NCI-H2107 treated with DMSO at 0.1 percent for 48 hours (cell line): Measurements from ENCODE around the gene FKBP15.

Experiments
- DNase-seq: peaks from one replicate; lab custom pipeline; 2025; ENCODE audit not compliant: unreplicated experiment; lab: John Stamatoyannopoulos, UW

The FKBP15 gene

DNA sequence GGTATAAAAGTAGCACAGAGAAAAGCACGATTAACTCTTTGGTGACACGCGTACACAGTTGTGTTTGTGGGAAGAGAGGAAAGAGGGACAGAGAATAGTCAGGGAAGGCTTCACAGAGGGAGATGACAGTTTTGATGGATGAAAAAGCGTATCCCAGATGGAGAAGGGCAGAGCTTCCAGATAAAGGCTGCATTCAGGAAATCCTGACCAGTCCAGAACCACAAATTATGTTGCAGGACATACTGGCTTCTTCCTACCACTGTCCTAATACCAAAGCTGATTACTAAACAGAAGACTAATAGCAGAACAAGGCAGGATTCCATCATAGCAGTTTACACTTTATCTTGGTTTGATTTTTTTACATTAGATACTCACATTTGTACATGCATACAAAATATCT is 35.8 kb downstream of the FKBP15 start:
- DNase-seq, result no peak

DNA sequence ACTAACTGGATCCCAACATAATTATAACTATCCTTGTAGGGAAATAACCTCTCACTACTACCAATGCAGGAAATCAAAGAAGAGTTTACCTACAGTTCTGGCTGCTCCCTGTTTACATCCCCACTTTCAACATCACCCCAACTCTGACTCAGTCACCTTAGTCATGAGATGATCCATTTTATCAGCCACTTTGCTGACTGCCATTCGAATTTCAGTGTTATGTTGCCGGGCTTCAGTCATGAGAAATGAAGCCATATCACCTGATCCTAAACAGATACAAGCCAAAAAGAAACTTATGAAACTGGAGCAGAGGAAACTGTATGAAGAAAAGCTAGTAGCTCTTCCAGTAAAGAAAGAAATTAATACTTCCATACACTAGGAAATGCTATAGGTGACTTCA is 36.5 kb downstream of the FKBP15 start:
- DNase-seq, result no peak

DNA sequence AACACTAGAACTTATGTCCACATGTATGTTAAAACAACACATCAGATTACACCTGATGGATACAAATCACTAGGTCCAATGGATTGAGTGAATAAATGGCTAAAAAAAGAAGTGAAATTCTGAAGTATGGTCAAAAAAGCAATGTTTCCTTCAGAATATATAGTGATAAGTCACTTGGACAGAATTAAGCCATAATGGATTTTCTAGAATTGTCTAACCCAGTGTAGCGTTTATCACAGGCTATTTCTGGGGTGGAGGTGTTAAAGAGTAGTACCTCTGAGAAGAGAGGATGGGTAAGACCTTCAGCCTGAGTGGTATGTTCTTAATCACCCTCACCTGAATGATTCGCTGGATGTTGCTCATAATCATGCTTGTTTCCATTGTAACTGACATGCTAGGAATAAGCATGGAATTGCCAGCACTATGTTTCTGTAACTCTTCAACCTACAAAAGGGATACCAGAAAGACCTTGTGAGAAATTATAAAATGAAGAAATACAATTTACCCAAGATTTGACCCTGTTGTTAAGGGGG is 37.1 kb downstream of the FKBP15 start:
- no peak for DNase-seq

GRCh38 chr9:113181165-113181564 is 39.9 kb downstream of the FKBP15 start:
- no peak for DNase-seq

DNA sequence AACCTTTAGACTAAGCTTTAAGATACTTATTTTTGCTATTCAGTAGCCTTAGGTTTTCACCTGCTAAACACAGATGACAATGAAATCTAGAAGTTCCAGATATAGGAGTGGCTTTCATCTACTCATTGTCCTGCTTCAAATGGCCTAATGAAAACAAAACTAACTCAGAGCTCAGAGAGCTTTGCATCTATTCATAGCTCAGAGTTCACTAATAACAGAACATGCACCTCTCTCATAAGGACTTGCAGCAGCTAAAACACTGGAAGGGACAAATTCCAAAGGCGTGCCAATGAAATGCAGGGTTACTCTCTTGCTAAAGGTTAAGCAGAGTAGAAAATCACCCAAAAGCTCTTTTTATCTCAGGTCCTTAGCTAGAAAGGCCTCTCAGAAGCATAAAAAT is 41.2 kb downstream of the FKBP15 start:
- DNase-seq, result no peak

GRCh38 chr9:113178087-113178486 is 43.0 kb downstream of the FKBP15 start:
- no peak for DNase-seq

DNA sequence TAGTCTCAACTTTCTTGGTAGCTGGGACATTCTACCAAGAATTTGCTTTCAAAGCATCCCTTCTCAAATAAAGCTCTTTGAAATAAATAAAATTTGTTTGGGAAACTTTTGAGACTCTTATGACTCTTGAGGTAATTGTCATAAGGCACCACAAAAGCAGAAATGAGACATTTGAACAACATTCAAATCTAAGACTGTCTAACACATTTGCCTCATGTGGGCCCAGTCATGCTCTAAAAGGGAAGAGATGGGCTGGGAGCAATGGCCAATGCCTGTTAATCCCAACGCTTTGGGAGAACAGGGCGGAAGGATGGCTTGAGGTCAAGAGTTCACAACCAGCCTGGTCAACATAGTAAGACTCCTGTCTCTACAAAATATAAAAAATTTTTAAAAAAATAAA is 43.8 kb downstream of the FKBP15 start:
- no peak for DNase-seq

DNA sequence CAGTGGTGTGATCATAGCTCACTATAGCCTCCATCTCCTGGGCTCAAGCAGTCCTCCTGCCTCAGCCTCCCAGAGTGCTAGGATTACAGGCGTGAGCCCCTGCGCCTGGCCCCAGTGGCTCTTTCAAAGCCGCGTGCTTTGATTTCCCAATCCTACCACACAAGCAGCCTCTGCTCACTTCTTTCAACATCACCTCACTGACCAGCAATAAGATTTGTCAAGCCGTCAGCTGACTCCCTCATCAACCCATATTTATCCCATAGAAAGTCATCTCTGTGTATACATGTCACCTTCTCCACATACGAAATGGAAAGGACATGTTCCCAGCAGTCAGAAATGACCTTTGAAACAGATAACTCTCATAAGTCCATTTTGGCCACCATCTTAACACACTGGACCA is 44.3 kb downstream of the FKBP15 start:
- no peak for DNase-seq

DNA sequence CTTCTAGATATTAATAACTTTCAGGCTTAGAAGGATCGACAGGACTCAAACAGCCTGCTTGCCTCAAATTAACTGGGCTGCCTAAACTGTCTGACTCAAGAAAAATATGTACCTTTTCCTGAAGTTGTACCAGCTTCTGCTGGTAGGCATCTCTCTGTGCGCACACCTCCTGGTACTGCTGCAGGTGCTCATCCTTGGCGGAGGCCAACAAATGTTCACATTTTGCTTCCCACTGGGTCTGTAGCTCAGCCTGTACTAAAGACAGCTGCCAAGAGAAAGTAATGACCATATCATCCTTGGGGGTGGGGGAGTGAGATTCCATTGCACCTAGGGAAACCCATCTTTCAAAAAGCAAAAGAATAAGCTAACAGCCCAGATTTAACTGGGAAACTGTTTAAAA is 47.7 kb downstream of the FKBP15 start:
- no peak for DNase-seq

- no peak for DNase-seq
These were observed 52.3 kb downstream of the FKBP15 start for GRCh38 chr9:113168809-113169208.

DNA sequence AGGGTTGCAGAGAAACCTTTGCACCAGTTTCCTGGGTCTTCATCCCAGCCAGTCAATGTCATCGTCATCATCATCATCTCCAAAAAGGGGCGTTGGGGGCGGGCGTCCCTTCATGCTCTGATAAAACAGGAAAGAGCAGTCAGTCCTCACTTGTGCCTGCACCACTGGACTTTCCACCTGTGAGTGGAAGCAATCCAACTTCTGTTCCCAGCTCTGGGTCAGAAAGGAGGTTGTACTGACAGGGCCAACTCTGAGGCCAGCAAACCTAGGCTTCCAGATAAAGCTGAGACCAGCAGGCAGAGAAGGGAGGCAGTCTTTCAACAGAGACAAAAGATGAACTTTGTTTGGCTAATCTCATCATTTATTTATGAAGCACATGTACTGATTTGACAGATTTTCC is 55.0 kb downstream of the FKBP15 start:
- DNase-seq, result no peak

- DNase-seq, result no peak
These were observed 56.4 kb downstream of the FKBP15 start for GRCh38 chr9:113164536-113165300.

- DNase-seq, result no peak
These were observed 58.1 kb downstream of the FKBP15 start for GRCh38 chr9:113163001-113163400.

DNA sequence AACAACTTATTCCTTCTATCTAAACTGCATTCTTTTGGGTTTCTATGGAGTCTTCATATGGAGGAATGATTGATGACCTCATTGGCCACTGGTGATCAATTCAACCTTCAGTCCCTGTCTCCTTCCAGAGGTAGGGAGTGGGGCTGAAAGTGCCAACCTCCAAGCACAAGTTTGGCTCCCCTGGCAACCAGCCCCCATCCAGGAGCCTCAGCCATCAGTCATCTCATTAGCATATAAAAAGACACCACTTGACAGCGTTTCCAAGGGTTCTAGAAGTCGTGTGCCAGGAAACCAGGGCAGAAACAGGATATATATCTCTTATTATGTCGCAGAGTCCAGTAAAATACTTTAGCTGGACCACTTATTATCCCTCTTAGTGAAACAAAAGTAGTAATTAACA is 60.5 kb downstream of the FKBP15 start:
- no peak for DNase-seq

- no peak for DNase-seq
These were observed 62.6 kb downstream of the FKBP15 start for GRCh38 chr9:113158446-113158845.

DNA sequence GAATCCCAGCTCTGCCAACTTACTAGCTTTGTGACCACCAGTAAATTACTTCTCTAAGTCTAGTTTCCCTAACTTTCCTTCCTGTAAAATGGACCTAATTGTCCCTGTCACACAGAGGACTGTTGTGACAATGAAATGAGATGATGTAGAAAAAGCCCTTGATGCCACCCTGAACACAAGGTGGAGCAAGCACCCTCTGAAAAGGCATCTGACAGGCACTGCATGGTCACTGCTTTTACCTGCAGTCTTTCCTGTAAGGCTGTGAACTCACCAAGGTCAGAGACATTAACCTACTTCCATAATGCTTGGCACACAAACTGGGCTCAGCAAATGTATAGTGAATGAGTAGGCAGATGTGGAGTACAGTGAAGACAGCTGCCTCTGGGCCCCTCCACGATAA is 64.2 kb downstream of the FKBP15 start:
- DNase-seq, result no peak

DNA sequence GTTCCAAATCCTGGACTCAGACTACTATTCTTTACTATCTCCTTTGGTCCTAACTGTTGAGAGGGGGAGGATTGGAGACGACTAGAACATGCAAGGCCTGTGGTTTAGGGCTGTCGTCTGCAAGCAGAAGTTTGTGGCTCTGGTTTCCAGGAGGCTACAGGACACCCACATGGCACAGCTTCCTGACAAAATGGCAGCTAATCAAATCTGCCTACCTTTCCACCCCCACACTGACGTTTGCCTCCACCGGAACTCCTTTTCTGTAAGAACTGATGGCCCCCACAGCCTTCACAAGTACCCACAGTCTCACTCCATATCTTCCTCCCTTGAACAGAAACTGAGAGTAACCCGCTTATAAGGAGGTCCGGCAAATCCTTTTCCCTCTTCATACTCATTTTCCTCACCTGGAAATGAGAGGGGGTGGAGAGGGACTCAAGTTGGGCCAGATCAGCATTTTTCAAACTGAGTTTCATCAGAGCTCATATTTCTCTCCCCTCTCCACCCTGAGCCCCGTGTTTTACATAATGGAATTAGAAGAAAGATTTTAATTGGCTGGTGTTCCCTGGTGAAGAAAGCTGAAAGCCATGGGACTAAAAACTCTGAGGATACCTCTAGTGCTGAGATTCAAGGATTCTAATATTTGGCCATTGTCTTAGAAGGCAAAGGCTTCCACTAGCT is 65.0 kb downstream of the FKBP15 start:
- DNase-seq, result no peak

DNA sequence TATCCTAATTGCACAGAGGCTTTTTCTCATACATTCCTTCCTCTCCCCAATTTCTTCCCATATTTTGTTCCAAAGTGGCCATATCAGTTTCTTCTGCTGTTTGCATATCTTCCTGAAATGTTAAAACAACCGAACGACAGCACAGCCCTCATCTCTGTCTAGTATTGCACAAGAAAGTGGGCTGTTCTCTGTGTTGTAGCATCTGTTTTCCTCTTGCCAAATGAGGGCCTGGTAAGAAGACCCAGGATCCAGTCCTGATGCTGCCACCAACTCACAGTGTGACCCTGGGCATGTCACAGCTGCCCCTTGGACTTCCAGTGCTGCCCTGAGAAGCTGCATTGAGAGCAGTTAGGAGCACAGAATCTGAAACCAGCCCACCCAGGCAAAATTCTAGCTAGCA is 66.1 kb downstream of the FKBP15 start:
- DNase-seq, result no peak

- DNase-seq, result no peak
These were observed 66.6 kb downstream of the FKBP15 start for GRCh38 chr9:113154471-113154870.

- DNase-seq, result no peak
These were observed 67.5 kb downstream of the FKBP15 start for GRCh38 chr9:113153599-113153998.

DNA sequence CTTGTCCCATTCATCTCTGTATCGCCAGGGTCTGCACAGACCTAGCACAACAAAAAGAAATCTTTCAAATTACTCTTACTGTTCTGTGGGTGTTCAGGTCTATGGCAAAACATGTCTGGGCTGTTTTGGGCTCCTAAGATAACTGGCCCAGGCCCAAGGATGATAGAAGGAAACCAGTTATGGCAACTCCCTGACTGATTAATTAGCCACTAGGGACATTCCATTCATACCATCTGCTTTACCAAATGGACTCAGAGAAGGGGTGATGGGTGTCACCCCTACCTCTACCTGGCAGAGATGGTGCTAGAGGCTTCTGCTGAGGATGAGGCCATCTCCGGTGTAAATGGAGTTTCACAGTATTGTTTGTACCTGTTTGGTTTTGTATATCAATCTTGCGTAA is 68.4 kb downstream of the FKBP15 start:
- no peak for DNase-seq
